HG03565 (cell line): Measurements from ENCODE around the gene UIMC1.
"Not testable (repeated sequence)": the region's sequence is repeated elsewhere in the genome, so short reads cannot be mapped to it uniquely, and the experiment has no call there.

Source experiments
- ATAC-seq: cut with Tn5 transposase; IDR thresholded peaks from one replicate; pipeline ENCODE4 v1.9.1; 2021; ENCODE audit warnings: mild to moderate bottlenecking, moderate library complexity; ENCODE audit not compliant: unreplicated experiment

Gene UIMC1

GRCh38 chr5:176873011-176873410 lies 133.6 kb downstream of the UIMC1 start:
- ATAC-seq: not testable (repeated sequence)

- not testable (repeated sequence) for ATAC-seq
Observed at GRCh38 chr5:176872586-176872985, 134.0 kb downstream of the UIMC1 start.

- ATAC-seq: not testable (repeated sequence)
Observed at GRCh38 chr5:176870644-176871043, 135.9 kb downstream of the UIMC1 start.

- ATAC-seq: no peak
Observed at GRCh38 chr5:176870110-176870591, 136.4 kb downstream of the UIMC1 start.

- ATAC-seq: no peak
Observed at GRCh38 chr5:176869501-176870109, 137.0 kb downstream of the UIMC1 start.

GRCh38 chr5:176868731-176869130 lies 137.8 kb downstream of the UIMC1 start:
- ATAC-seq: no peak

- ATAC-seq: no peak
Observed at GRCh38 chr5:176868126-176868525, 138.5 kb downstream of the UIMC1 start.

GRCh38 chr5:176866707-176867310 lies 139.8 kb downstream of the UIMC1 start:
- ATAC-seq: no peak

GRCh38 chr5:176865964-176866363 lies 140.6 kb downstream of the UIMC1 start:
- no peak for ATAC-seq

- no peak for ATAC-seq
Observed at GRCh38 chr5:176864755-176865154, 141.8 kb downstream of the UIMC1 start.

GRCh38 chr5:176863765-176864098 lies 142.8 kb downstream of the UIMC1 start:
- ATAC-seq: no peak

GRCh38 chr5:176863041-176863764 lies 143.4 kb downstream of the UIMC1 start:
- no peak for ATAC-seq

- no peak for ATAC-seq
Observed at GRCh38 chr5:176862330-176862995, 144.1 kb downstream of the UIMC1 start.

GRCh38 chr5:176861276-176861675 lies 145.3 kb downstream of the UIMC1 start:
- no peak for ATAC-seq

- ATAC-seq: no peak
Observed at GRCh38 chr5:176860381-176860780, 146.2 kb downstream of the UIMC1 start.

GRCh38 chr5:176859916-176860315 lies 146.7 kb downstream of the UIMC1 start:
- no peak for ATAC-seq

- no peak for ATAC-seq
Observed at GRCh38 chr5:176857894-176858273, 148.7 kb downstream of the UIMC1 start.

GRCh38 chr5:176857216-176857893 lies 149.2 kb downstream of the UIMC1 start:
- no peak for ATAC-seq

GRCh38 chr5:176856746-176857145 lies 149.8 kb downstream of the UIMC1 start:
- no peak for ATAC-seq

GRCh38 chr5:176855598-176855997 lies 151.0 kb downstream of the UIMC1 start:
- no peak for ATAC-seq
